ENCODE measurements around the gene CD68.

GRCh38 chr17:7561589-7562207 is 17.7 kb upstream of the CD68 start, which contains the start of gene SENP3:
- no peak for TF ChIP-seq POLR2A (IDR thresholded peaks at IDR 0.05)
- TF ChIP-seq POLR2AphosphoS5 (IDR thresholded peaks at IDR 0.05), result peak in 2 of 3 donors; percentile 37 to 60
- TF ChIP-seq CTCF (IDR thresholded peaks at IDR 0.05), result no peak
